Endothelial cell of umbilical vein (primary cell): Measurements from ENCODE around the gene DNAJC9. TPM values are rescaled to one million over a fixed set of nuclear protein-coding genes. Genes with fewer than 3 reads are reported as not detected.

ENCODE experiments used
- BruUV-seq: library from RNA; stranded (reverse); fragments of 400-500 nt; replicated peaks from 2 replicates; lab custom pipeline; 2021; lab: Mats Ljungman, UMichigan
- CTCF ChIA-PET: fragments of 300-600, 350-600 bp; sonication (Branson Sonifier 250); formaldehyde crosslinking; loops from one replicate; lab custom pipeline; 2021; ENCODE audit warnings: antibody characterized with exemption, inconsistent platforms; lab: Charles Lee
- POLR2A ChIA-PET: fragments of 300-600, 350-600 bp; sonication (Branson Sonifier 250); formaldehyde crosslinking; loops from one replicate; lab custom pipeline; 2021; ENCODE audit warnings: antibody characterized with exemption, inconsistent platforms; lab: Charles Lee
- DNase-seq: peaks from one replicate; pipeline ENCODE4 v3.0.0-alpha.2; 2011; ENCODE audit warnings: low read depth, low spot score
- FAIRE-seq: peaks from 2 replicates; lab custom pipeline; 2011; peaks lifted over from hg19 to GRCh38; lab: Jason Lieb, UNC
- H2AFZ ChIP-seq: 2 replicates; pipeline ENCODE4 v1.6.0; 2012; ENCODE audit warnings: low read depth, low read length, control low read depth, inconsistent platforms
- H3K27ac ChIP-seq: 2 replicates; pipeline ENCODE4 v1.5.1; 2011; ENCODE audit warnings: low read depth, mild to moderate bottlenecking, control low read depth, low read length, moderate library complexity; ENCODE audit not compliant: insufficient read depth
- H3K27me3 ChIP-seq, 2 experiments: 2 replicates each; pipeline versions ENCODE4 v1.6.0 to v1.6.1; 2011; ENCODE audit warnings: low read length in 2 of 2, mixed read lengths in 1 of 2; ENCODE audit not compliant: control insufficient read depth in 2 of 2, insufficient read depth in 2 of 2
- H3K36me3 ChIP-seq, 2 experiments: 2 replicates in 1 of 2; 3 replicates in 1 of 2; pipeline ENCODE4 v1.5.1; 2011; ENCODE audit warnings: low read length in 2 of 2, mild to moderate bottlenecking in 1 of 2, moderate library complexity in 1 of 2; ENCODE audit not compliant: control insufficient read depth in 2 of 2, insufficient read depth in 2 of 2; ENCODE audit errors: extremely low read depth in 1 of 2
- H3K4me1 ChIP-seq: 3 replicates; pipeline ENCODE4 v1.5.1; 2011; ENCODE audit warnings: mild to moderate bottlenecking, low read length; ENCODE audit not compliant: control insufficient read depth, insufficient read depth; ENCODE audit errors: extremely low read depth
- H3K4me2 ChIP-seq: 2 replicates; pipeline ENCODE4 v1.6.1; 2011; ENCODE audit warnings: low read length, control low read depth, mixed read lengths; ENCODE audit not compliant: insufficient read depth
- H3K4me3 ChIP-seq, 3 experiments: fragments of 200-600 bp in 1 of 3; sonication (generic), shearing (Covaris generic) in 1 of 3; replicated peaks in 1 of 3; 2 replicates each; pipeline ENCODE4 v1.5.1; 2011 to 2016; ENCODE audit warnings: control low read depth in 3 of 3, low read length in 3 of 3, mild to moderate bottlenecking in 2 of 3, inconsistent platforms in 1 of 3, low read depth in 1 of 3, moderate library complexity in 1 of 3; ENCODE audit not compliant: insufficient read depth in 1 of 3
- H3K79me2 ChIP-seq: 2 replicates; pipeline ENCODE4 v1.6.0; 2012; ENCODE audit warnings: low read length, inconsistent platforms; ENCODE audit not compliant: control insufficient read depth, insufficient read depth
- H3K9ac ChIP-seq: replicated peaks from 2 replicates; pipeline ENCODE3; 2011; ENCODE audit warnings: low read length, control low read depth; ENCODE audit not compliant: insufficient read depth; ENCODE audit errors: extremely low read depth
- H3K9me1 ChIP-seq: replicated peaks from 3 replicates; pipeline ENCODE4 v1.6.0; 2011; ENCODE audit warnings: mild to moderate bottlenecking, low read length; ENCODE audit not compliant: control insufficient read depth, insufficient read depth; ENCODE audit errors: extremely low read depth
- H3K9me3 ChIP-seq: replicated peaks from 2 replicates; pipeline ENCODE4 v1.5.1; 2012; ENCODE audit warnings: low read length, inconsistent platforms; ENCODE audit not compliant: control insufficient read depth, insufficient read depth
- H4K20me1 ChIP-seq: replicated peaks from 2 replicates; pipeline ENCODE3; 2011; ENCODE audit warnings: mild to moderate bottlenecking, low read length; ENCODE audit not compliant: control insufficient read depth, insufficient read depth; ENCODE audit errors: extremely low read depth
- EZH2 ChIP-seq: IDR thresholded peaks from 2 replicates; pipeline ENCODE4 v1.6.1; 2012; ENCODE audit warnings: borderline replicate concordance, low read depth, mild to moderate bottlenecking, moderate library complexity, low read length, inconsistent platforms; ENCODE audit not compliant: severe bottlenecking
- FOS ChIP-seq: IDR thresholded peaks from 2 replicates; pipeline ENCODE4 v1.6.1; 2011; ENCODE audit warnings: mild to moderate bottlenecking, low read length, moderate library complexity, borderline replicate concordance; ENCODE audit not compliant: insufficient read depth
- GATA2 ChIP-seq: IDR thresholded peaks from 2 replicates; pipeline ENCODE4 v1.7.0; 2011; ENCODE audit warnings: low read depth, mild to moderate bottlenecking, moderate library complexity, mixed read lengths, low read length; ENCODE audit not compliant: insufficient read length, insufficient read depth
- JUN ChIP-seq: IDR thresholded peaks from 2 replicates; pipeline ENCODE4 v1.6.1; 2011; ENCODE audit warnings: borderline replicate concordance, low read depth; ENCODE audit not compliant: insufficient read length, insufficient read depth
- MYC ChIP-seq: IDR thresholded peaks from one replicate; pipeline ENCODE4 v1.6.1; 2011; ENCODE audit warnings: mild to moderate bottlenecking, low read depth, low read length
- POLR2A ChIP-seq: IDR thresholded peaks from 2 replicates; pipeline ENCODE4 v1.6.1; 2012; ENCODE audit warnings: low read depth, mild to moderate bottlenecking, control low read depth, low read length
- POLR2AphosphoS5 ChIP-seq: IDR thresholded peaks from 2 replicates; pipeline ENCODE4 v1.6.1; 2012; ENCODE audit warnings: low read depth, mild to moderate bottlenecking, control low read depth, low read length, moderate library complexity; ENCODE audit not compliant: insufficient read depth
- dilution Hi-C: fragments of 300-500 bp; cut with MboI; formaldehyde crosslinking; loops from one replicate; pipeline ENCODE4 v1.15.0; 2019; ENCODE audit warnings: low sequenced_read_pairs; ENCODE audit not compliant: extremely low pct_ligation_motif_present
- intact Hi-C: fragments of 100-400 bp; cut with micrococcal nuclease; formaldehyde crosslinking; loops from one replicate; pipeline ENCODE4 v1.10.0; 2022
- polyA plus RNA-seq, 4 experiments: library from polyadenylated mRNA; depleted of rRNA in 3 of 4; stranded (reverse) in 3 of 4; unstranded in 1 of 4; fragments of >200 nt; gene quantifications; 2 replicates each; pipeline versions ENCODE4 v1.2.1 to v1.2.3, GENCODE V29; 2011 to 2012; ENCODE audit warnings: missing spikeins in 1 of 4
- small RNA-seq: library from RNA; depleted of rRNA; stranded (forward); fragments of <200 nt; gene quantifications from one replicate; pipeline ENCODE3, GENCODE V24; 2012; ENCODE audit warnings: low replicate concordance, low read depth; ENCODE audit not compliant: insufficient read depth, insufficient read length
- total RNA-seq: library from RNA; stranded (reverse); gene quantifications from 2 replicates; pipeline ENCODE4 v1.2.3, GENCODE V29; 2021
- TF ChIP-seq, protein P1 (sequence below): IDR thresholded peaks from 2 replicates; pipeline ENCODE4 v1.6.1; 2011; ENCODE audit not compliant: insufficient read depth, insufficient read length
- TF ChIP-seq, protein P2 (sequence below), 2 donors: IDR thresholded peaks; 1 replicate in 1 of 2; 2 replicates in 1 of 2; pipeline ENCODE4 v1.5.1; 2011; ENCODE audit warnings: low read length in 2 of 2, mild to moderate bottlenecking in 2 of 2, moderate library complexity in 2 of 2, control low read depth in 1 of 2, inconsistent platforms in 1 of 2, low read depth in 1 of 2; ENCODE audit not compliant: insufficient read depth in 1 of 2; ENCODE audit errors: extremely low read depth in 1 of 2

The DNAJC9 gene
- total and polyA plus RNA-seq, 2 donors (not counting 3 experiments of a cell fraction or from before 2014, with no cell fraction given) = 29.1 to 47.1 TPM

DNA sequence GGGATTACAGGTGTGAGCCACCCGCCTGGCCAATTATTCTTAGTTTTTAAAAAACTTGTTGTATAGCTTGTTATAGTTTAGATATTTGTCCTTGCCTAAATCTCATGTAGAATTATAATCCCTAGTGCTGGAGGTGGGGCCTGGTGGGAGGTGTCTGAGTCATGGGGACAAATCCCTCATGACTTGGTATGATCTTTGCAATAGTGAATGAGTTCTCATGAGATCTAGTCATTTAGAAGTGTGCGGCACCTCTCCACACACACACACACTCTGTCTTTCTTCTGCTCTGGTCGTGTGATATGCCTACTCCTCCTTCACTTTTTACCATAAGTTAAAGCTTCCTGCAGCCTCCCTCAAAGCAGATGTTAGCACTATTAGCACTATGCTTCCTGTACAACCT lies 42.0 kb downstream of the DNAJC9 start:
- dilution Hi-C loops (no loop called here), intact Hi-C loops (no loop called here)
- TF ChIP-seq POLR2AphosphoS5 (no peak), EZH2 (no peak), POLR2A (no peak), GATA2 (no peak), MYC (no peak), JUN (no peak), FOS (no peak)
- TF ChIP-seq, protein P1, sequence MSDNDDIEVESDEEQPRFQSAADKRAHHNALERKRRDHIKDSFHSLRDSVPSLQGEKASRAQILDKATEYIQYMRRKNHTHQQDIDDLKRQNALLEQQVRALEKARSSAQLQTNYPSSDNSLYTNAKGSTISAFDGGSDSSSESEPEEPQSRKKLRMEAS = no peak
- TF ChIP-seq, protein P2, sequence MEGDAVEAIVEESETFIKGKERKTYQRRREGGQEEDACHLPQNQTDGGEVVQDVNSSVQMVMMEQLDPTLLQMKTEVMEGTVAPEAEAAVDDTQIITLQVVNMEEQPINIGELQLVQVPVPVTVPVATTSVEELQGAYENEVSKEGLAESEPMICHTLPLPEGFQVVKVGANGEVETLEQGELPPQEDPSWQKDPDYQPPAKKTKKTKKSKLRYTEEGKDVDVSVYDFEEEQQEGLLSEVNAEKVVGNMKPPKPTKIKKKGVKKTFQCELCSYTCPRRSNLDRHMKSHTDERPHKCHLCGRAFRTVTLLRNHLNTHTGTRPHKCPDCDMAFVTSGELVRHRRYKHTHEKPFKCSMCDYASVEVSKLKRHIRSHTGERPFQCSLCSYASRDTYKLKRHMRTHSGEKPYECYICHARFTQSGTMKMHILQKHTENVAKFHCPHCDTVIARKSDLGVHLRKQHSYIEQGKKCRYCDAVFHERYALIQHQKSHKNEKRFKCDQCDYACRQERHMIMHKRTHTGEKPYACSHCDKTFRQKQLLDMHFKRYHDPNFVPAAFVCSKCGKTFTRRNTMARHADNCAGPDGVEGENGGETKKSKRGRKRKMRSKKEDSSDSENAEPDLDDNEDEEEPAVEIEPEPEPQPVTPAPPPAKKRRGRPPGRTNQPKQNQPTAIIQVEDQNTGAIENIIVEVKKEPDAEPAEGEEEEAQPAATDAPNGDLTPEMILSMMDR (IDR thresholded peaks at IDR 0.05; ENCODE audit: extremely low read depth in 1 of 2, insufficient read depth in 1 of 2, low read depth in 1 of 2, low read length in 2 of 2) = no peak
- DNase-seq (no peak), FAIRE-seq (no peak)
- H3K4me1 ChIP-seq = no peaks in the 10 kb centered on the region
- BruUV-seq = no TSS peak
- H3K9ac ChIP-seq = no peak overlapping the region
- H3K4me3 ChIP-seq = no peak overlapping the region
- H3K27me3 ChIP-seq = no peaks in the 10 kb centered on the region
- no peak overlapping the region for H2AFZ ChIP-seq
- POLR2A ChIA-PET = no interaction called here
- no peak overlapping the region for H3K4me2 ChIP-seq
- H3K36me3 ChIP-seq = peaks cover 0 to 2% of the 10 kb centered on the region in 2 experiments
- H3K9me3 ChIP-seq = no peaks in the 10 kb centered on the region
- no peak overlapping the region for H3K27ac ChIP-seq
- CTCF ChIA-PET = no interaction called here
- no peaks in the 10 kb centered on the region for H4K20me1 ChIP-seq
- H3K79me2 ChIP-seq = no peaks in the 10 kb centered on the region
- H3K9me1 ChIP-seq = no peaks in the 10 kb centered on the region

Small RNA genes within 50 kb of the gene (small RNA-seq; reads per million reads assigned to genes)
- gene RF00019 = not detected
- gene RNU6-833P = not detected

Other genes starting within 250 kb of the DNAJC9 start
- 29.0 and 29.1 TPM in 2 replicates for gene P4HA1, start 150.4 kb downstream of the DNAJC9 start, total RNA-seq
- 10.1 and 14.3 TPM in 2 replicates for gene P4HA1, start 150.4 kb downstream of the DNAJC9 start, polyA plus RNA-seq
- 2.3 and 2.6 TPM in 2 replicates for gene NUDT13, start 136.8 kb downstream of the DNAJC9 start, total RNA-seq
- 0.92 and 1.6 TPM in 2 replicates for gene NUDT13, start 136.8 kb downstream of the DNAJC9 start, polyA plus RNA-seq
- 32.3 and 36.6 TPM in 2 replicates for gene ECD, start 79.2 kb downstream of the DNAJC9 start, total RNA-seq
- gene ECD, start 79.2 kb downstream of the DNAJC9 start, polyA plus RNA-seq = 22.8 and 27.2 TPM in 2 replicates
- 18.9 and 19.5 TPM in 2 replicates for gene FAM149B1, start 79.1 kb downstream of the DNAJC9 start, total RNA-seq
- gene FAM149B1, start 79.1 kb downstream of the DNAJC9 start, polyA plus RNA-seq = 23.4 and 26.7 TPM in 2 replicates
- 86.0 and 94.5 TPM in 2 replicates for gene MRPS16, start 5.4 kb upstream of the DNAJC9 start, total RNA-seq
- gene MRPS16, start 5.4 kb upstream of the DNAJC9 start, polyA plus RNA-seq = 159 and 161 TPM in 2 replicates
- gene CFAP70, start 111.6 kb upstream of the DNAJC9 start, total RNA-seq = 0.12 and 0.27 TPM in 2 replicates
- gene CFAP70, start 111.6 kb upstream of the DNAJC9 start, polyA plus RNA-seq = 0.11 and 0.19 TPM in 2 replicates
- 81.6 and 86.0 TPM in 2 replicates for gene ANXA7, start 166.8 kb upstream of the DNAJC9 start, total RNA-seq
- 56.5 and 62.6 TPM in 2 replicates for gene ANXA7, start 166.8 kb upstream of the DNAJC9 start, polyA plus RNA-seq
- gene MSS51, start 186.3 kb upstream of the DNAJC9 start, total RNA-seq = 3.1 and 3.5 TPM in 2 replicates
- 1.8 and 2.3 TPM in 2 replicates for gene MSS51, start 186.3 kb upstream of the DNAJC9 start, polyA plus RNA-seq
- 29.8 and 30.4 TPM in 2 replicates for gene PPP3CB, start 248.8 kb upstream of the DNAJC9 start, total RNA-seq
- 7.8 and 13.5 TPM in 2 replicates for gene PPP3CB, start 248.8 kb upstream of the DNAJC9 start, polyA plus RNA-seq